Ishikawa (cell line): ENCODE results near the gene DNM2.

ENCODE experiments used
- CEBPB ChIP-seq: IDR thresholded peaks from 2 replicates; pipeline ENCODE4 v1.6.1; 2012
- CREB1 ChIP-seq: IDR thresholded peaks from 2 replicates; pipeline ENCODE4 v1.6.1; 2012; ENCODE audit warnings: low read depth
- EGR1 ChIP-seq: IDR thresholded peaks from 2 replicates; pipeline ENCODE4 v1.6.1; 2012
- EP300 ChIP-seq: IDR thresholded peaks from 2 replicates; pipeline ENCODE4 v1.6.1; 2012; ENCODE audit warnings: borderline replicate concordance
- FOXM1 ChIP-seq: IDR thresholded peaks from 2 replicates; pipeline ENCODE4 v1.6.1; 2012; ENCODE audit warnings: low read depth, borderline replicate concordance
- NFIC ChIP-seq: IDR thresholded peaks from 2 replicates; pipeline ENCODE4 v1.6.1; 2012
- RAD21 ChIP-seq: IDR thresholded peaks from 2 replicates; pipeline ENCODE4 v1.6.1; 2012; ENCODE audit warnings: low read depth
- TAF1 ChIP-seq: IDR thresholded peaks from 2 replicates; pipeline ENCODE4 v1.6.1; 2012; ENCODE audit warnings: low read depth, mild to moderate bottlenecking
- TCF12 ChIP-seq: IDR thresholded peaks from 2 replicates; pipeline ENCODE4 v1.6.1; 2012; ENCODE audit warnings: low read depth
- TEAD4 ChIP-seq: IDR thresholded peaks from 2 replicates; pipeline ENCODE4 v1.6.1; 2012
- USF1 ChIP-seq: IDR thresholded peaks from 2 replicates; pipeline ENCODE4 v1.6.1; 2012
- YY1 ChIP-seq: IDR thresholded peaks from 2 replicates; pipeline ENCODE4 v1.6.1; 2012; ENCODE audit warnings: low read depth
- ZBTB7A ChIP-seq: IDR thresholded peaks from 2 replicates; pipeline ENCODE4 v1.6.1; 2012; ENCODE audit warnings: low read depth
- TF ChIP-seq, protein P1 (sequence below): IDR thresholded peaks from 2 replicates; pipeline ENCODE4 v1.6.1; 2012; ENCODE audit warnings: low read depth, mild to moderate bottlenecking
- TF ChIP-seq, protein P2 (sequence below): IDR thresholded peaks from 2 replicates; pipeline ENCODE4 v1.6.1; 2012

The DNM2 gene

GRCh38 chr19:10819124-10820060 is 101.5 kb downstream of the DNM2 start:
- no peak for TF ChIP-seq RAD21
- TF ChIP-seq TCF12 = no peak
- TF ChIP-seq, protein P1, sequence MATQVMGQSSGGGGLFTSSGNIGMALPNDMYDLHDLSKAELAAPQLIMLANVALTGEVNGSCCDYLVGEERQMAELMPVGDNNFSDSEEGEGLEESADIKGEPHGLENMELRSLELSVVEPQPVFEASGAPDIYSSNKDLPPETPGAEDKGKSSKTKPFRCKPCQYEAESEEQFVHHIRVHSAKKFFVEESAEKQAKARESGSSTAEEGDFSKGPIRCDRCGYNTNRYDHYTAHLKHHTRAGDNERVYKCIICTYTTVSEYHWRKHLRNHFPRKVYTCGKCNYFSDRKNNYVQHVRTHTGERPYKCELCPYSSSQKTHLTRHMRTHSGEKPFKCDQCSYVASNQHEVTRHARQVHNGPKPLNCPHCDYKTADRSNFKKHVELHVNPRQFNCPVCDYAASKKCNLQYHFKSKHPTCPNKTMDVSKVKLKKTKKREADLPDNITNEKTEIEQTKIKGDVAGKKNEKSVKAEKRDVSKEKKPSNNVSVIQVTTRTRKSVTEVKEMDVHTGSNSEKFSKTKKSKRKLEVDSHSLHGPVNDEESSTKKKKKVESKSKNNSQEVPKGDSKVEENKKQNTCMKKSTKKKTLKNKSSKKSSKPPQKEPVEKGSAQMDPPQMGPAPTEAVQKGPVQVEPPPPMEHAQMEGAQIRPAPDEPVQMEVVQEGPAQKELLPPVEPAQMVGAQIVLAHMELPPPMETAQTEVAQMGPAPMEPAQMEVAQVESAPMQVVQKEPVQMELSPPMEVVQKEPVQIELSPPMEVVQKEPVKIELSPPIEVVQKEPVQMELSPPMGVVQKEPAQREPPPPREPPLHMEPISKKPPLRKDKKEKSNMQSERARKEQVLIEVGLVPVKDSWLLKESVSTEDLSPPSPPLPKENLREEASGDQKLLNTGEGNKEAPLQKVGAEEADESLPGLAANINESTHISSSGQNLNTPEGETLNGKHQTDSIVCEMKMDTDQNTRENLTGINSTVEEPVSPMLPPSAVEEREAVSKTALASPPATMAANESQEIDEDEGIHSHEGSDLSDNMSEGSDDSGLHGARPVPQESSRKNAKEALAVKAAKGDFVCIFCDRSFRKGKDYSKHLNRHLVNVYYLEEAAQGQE = no peak
- TF ChIP-seq, protein P2, sequence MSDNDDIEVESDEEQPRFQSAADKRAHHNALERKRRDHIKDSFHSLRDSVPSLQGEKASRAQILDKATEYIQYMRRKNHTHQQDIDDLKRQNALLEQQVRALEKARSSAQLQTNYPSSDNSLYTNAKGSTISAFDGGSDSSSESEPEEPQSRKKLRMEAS = no peak
- no peak for TF ChIP-seq CREB1
- no peak for TF ChIP-seq CEBPB
- no peak for TF ChIP-seq FOXM1
- TF ChIP-seq ZBTB7A = no peak
- no peak for TF ChIP-seq TEAD4
- TF ChIP-seq USF1 = no peak
- TF ChIP-seq NFIC = no peak
- TF ChIP-seq EGR1 = no peak
- no peak for TF ChIP-seq EP300
- TF ChIP-seq YY1 = no peak
- TF ChIP-seq TAF1 = no peak

DNA sequence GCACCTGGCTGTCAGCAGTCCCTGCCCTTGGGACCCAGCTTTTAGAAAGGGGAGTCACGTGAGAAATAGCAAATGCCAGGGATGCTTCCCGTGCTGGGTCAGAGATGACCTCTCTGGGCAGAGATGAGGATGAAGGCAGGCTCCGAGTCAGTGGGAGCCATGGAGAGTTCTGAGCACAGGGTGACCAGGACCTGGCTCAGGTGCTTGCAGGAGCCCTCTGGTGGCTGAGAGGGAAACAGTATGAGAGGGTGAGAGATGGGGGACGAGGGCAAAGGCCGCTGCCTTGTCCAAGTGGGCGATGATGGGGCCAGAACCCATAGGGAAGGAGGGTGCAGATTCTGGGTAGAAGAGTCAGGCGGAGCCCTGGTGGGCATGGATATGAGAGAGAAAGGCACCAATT is 102.3 kb downstream of the DNM2 start:
- TF ChIP-seq RAD21 (peak; percentile 37; the same call in 1 of the 2 replicates), TEAD4 (no peak), USF1 (no peak)

DNA sequence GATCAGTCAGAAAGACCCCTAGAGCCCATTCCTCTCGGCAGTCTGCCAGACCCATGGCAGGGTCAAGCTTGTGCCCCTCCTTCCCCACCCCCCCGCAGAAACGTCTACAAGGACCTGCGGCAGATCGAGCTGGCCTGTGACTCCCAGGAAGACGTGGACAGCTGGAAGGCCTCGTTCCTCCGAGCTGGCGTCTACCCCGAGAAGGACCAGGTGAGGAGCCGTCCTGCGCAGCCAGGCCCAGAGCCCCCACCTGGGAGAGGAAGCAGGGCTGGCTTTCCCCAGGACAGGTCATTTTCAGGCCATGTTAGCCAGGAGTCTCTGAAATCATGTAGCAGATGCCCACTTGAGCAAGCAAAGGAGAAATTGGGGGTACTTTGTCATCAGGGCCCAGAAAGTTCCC is 105.8 kb downstream of the DNM2 start:
- TF ChIP-seq EP300 = no peak
- TF ChIP-seq TAF1 = no peak
- no peak for TF ChIP-seq ZBTB7A
- no peak for TF ChIP-seq RAD21

DNA sequence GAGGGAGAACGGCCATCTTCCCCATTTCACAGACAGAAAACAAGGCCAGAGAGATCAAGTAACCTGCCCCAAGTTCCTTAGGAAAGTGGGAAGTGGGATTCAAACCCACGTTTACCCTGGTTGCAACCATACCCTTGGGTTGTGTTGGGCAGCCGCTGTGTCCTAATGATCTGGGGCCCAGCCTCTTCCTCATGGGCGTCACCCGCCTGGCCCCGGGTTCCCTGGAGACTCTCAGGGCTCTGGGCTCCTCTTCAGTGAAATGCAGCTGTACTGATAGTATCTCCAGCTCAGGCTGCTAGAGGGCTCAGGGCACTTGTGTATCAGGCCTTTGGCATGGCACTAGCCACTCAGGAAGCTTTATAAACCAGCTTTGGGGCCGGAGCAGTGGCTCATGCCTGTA is 108.4 kb downstream of the DNM2 start:
- TF ChIP-seq TAF1 (no peak), NFIC (no peak)

- TF ChIP-seq NFIC (no peak), USF1 (no peak), ZBTB7A (no peak), TAF1 (no peak), RAD21 (no peak), TCF12 (no peak), CEBPB (no peak), FOXM1 (no peak), EP300 (no peak), TEAD4 (no peak), YY1 (no peak), CREB1 (no peak), EGR1 (no peak)
- TF ChIP-seq, protein P1 = no peak
- TF ChIP-seq, protein P2 = no peak
These were observed 109.0 kb downstream of the DNM2 start for GRCh38 chr19:10826846-10827245.
